ENCODE measurements around the gene MT1X.

Gene MT1X

GRCh38 chr16:56728980-56729734 lies 46.9 kb downstream of the MT1X start:
- H3K27ac ChIP-seq (ENCODE audit: low read length): no peak overlapping the region
- WGBS (ENCODE audit: insufficient coverage, insufficient read length): no CpG with 5 or more reads among the region's 8 CpGs
- no peaks in the 10 kb centered on the region for H3K4me1 ChIP-seq (ENCODE audit: control insufficient read depth, insufficient read depth, low read length)

GRCh38 chr16:56729735-56730662 lies 47.7 kb downstream of the MT1X start, which contains the start of gene NUP93:
TSS of gene NUP93 (plus strand) at chr16:56730129. CDS start at chr16:56748248, 18,119 bp downstream.
- peak; percentile 80 for DNase-seq (ENCODE audit: low read depth, low spot score)
- WGBS (ENCODE audit: insufficient coverage, insufficient read length): no CpG with 5 or more reads among the region's 70 CpGs
- peak within 1 kb of the TSS; percentile 74 for H3K4me3 ChIP-seq (ENCODE audit: low read length)
- H3K27ac ChIP-seq (ENCODE audit: low read length): no peak within 1 kb of the TSS
- no peaks in the 10 kb centered on the region for H3K36me3 ChIP-seq (ENCODE audit: control insufficient read depth, insufficient read depth, low read length)
- H3K27me3 ChIP-seq (ENCODE audit: control insufficient read depth, insufficient read depth, low read length): no peaks in the 10 kb centered on the region
- H3K9me3 ChIP-seq (ENCODE audit: control insufficient read depth, insufficient read depth, low read length): no peaks in the 10 kb centered on the region
- no peaks in the 10 kb centered on the region for H3K4me1 ChIP-seq (ENCODE audit: control insufficient read depth, insufficient read depth, low read length)

More at GRCh38 chr16:56728980-56729734, 46.9 kb downstream of the MT1X start:
- Histone ChIP-seq H3K9me3 (ENCODE audit: control insufficient read depth, insufficient read depth, low read length) (no peaks in the 10 kb centered on the region), H3K36me3 (ENCODE audit: control insufficient read depth, insufficient read depth, low read length) (no peaks in the 10 kb centered on the region), H3K4me3 (ENCODE audit: low read length) (peak overlapping the region; percentile 61; the same call in 1 of the 2 replicates), H3K27me3 (ENCODE audit: control insufficient read depth, insufficient read depth, low read length) (no peaks in the 10 kb centered on the region)
- DNase-seq (ENCODE audit: low read depth, low spot score): no peak

GRCh38 chr16:56732366-56732765 lies 50.1 kb downstream of the MT1X start:
- H3K9me3 ChIP-seq (ENCODE audit: control insufficient read depth, insufficient read depth, low read length): no peaks in the 10 kb centered on the region
- H3K4me3 ChIP-seq (ENCODE audit: low read length): no peak overlapping the region
- H3K4me1 ChIP-seq (ENCODE audit: control insufficient read depth, insufficient read depth, low read length): no peaks in the 10 kb centered on the region
- H3K27me3 ChIP-seq (ENCODE audit: control insufficient read depth, insufficient read depth, low read length): no peaks in the 10 kb centered on the region
- DNase-seq (ENCODE audit: low read depth, low spot score): no peak
- H3K27ac ChIP-seq (ENCODE audit: low read length): no peak overlapping the region
- no peaks in the 10 kb centered on the region for H3K36me3 ChIP-seq (ENCODE audit: control insufficient read depth, insufficient read depth, low read length)
- WGBS (ENCODE audit: insufficient coverage, insufficient read length): no CpG with 5 or more reads among the region's 2 CpGs

- Histone ChIP-seq H3K27ac (ENCODE audit: low read length) (no peak overlapping the region), H3K36me3 (ENCODE audit: control insufficient read depth, insufficient read depth, low read length) (no peaks in the 10 kb centered on the region), H3K27me3 (ENCODE audit: control insufficient read depth, insufficient read depth, low read length) (no peaks in the 10 kb centered on the region), H3K4me1 (ENCODE audit: control insufficient read depth, insufficient read depth, low read length) (no peaks in the 10 kb centered on the region), H3K9me3 (ENCODE audit: control insufficient read depth, insufficient read depth, low read length) (no peaks in the 10 kb centered on the region), H3K4me3 (ENCODE audit: low read length) (no peak overlapping the region)
- no peak for DNase-seq (ENCODE audit: low read depth, low spot score)
- no CpG with 5 or more reads among the region's 1 CpG for WGBS (ENCODE audit: insufficient coverage, insufficient read length)
These were observed 50.6 kb downstream of the MT1X start for GRCh38 chr16:56732832-56733231.

Data from iPS DF 6.9 (cell line).